Measurements from ENCODE around the gene MNAT1. TPM values are rescaled to one million over a fixed set of nuclear protein-coding genes. Genes with fewer than 3 reads are reported as not detected.

The MNAT1 gene
- total and polyA plus RNA-seq, 9 of the 15 experiments (the other 6 are each of a cell fraction or from before 2014, with no cell fraction given): 37.8 to 83.3 (median 60.4) TPM

DNA sequence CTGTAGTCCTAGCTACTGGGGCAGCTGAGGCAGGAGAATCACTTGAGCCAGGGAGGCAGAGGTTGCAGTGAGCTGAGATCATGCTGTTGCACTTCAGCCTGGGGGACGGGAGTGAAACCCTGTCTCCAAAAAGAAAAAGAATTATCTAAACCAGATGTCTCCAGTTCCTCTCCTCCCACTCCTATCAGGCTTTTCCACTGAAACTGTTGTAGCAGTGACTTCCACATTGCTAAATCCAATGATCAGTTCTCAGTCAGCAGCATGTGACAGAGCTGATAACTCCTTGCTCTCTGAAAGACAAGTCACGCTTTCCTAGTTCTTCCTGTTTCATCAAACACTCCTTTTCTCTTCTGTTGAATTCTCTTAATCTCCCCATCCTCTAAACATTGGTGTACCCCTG is 255.0 kb downstream of the MNAT1 start:
- WGBS (ENCODE audit: insufficient coverage, low coverage, missing lambda C conversion rate): 0% methylated on average over 1 of the region's 2 CpGs
- intact Hi-C loops (cut with micrococcal nuclease): loop anchor here (5.0 kb wide), 1 partner anchor 267 kb away; the partner anchor contains the start of gene SIX4
- ChIA-PET POLR2A (interaction anchor here (0.7 to 1.5 kb wide), 5 partner anchors 9 to 849 kb away, joined by 3 to 5 read pairs (median 3); partner anchors contain the start of genes SLC38A6 and TRMT5), CTCF (ENCODE audit: low intra/inter-chr PET ratio) (no interaction called here)
- in situ Hi-C loops (cut with MboI): no loop called here
- FAIRE-seq (peak; percentile 87), ATAC-seq (peak; percentile 91), DNase-seq (ENCODE audit: extremely low read depth in 1 of 4, low spot score in 3 of 4) (peak; percentile 23 to 84 (median 48))
- no peaks in the 10 kb centered on the region for H3K9me3 ChIP-seq (replicated peaks; ENCODE audit: control insufficient read depth, insufficient read depth, low read depth, low read length)
- H2AFZ ChIP-seq (ENCODE audit: low read depth, low read length): no peak overlapping the region
- no peaks in the 10 kb centered on the region for H3K27me3 ChIP-seq (ENCODE audit: control insufficient read depth in 2 of 2, insufficient read depth in 2 of 2, low read length in 2 of 2)
- peak overlapping the region; percentile 65; the same call in 2 of the 3 replicates for H3K27ac ChIP-seq (ENCODE audit: extremely low read depth, low read depth, low read length)
- no peaks in the 10 kb centered on the region for H3K9me1 ChIP-seq (ENCODE audit: control insufficient read depth, insufficient read depth, low read length)
- peaks cover 78% of the 10 kb centered on the region; the same call in 2 of the 3 replicates for H3K36me3 ChIP-seq (ENCODE audit: control insufficient read depth, insufficient read depth, low read length)
- peak overlapping the region; percentile 6; the same call in 1 of the 2 replicates for H3K4me2 ChIP-seq (ENCODE audit: insufficient read depth, low read length)
- H3K9ac ChIP-seq (ENCODE audit: insufficient read depth in 1 of 2, low read depth in 2 of 2, low read length in 2 of 2): no peak overlapping the region
- H3K79me2 ChIP-seq (ENCODE audit: control insufficient read depth, insufficient read depth, low read length): peaks cover 26% of the 10 kb centered on the region
- BruUV-seq (replicated peaks): no TSS peak
- no peaks in the 10 kb centered on the region for H4K20me1 ChIP-seq (replicated peaks; ENCODE audit: control insufficient read depth, insufficient read depth, low read length)
- H3K4me3 ChIP-seq: no peak overlapping the region
- peaks cover 6 to 27% of the 10 kb centered on the region in 2 experiments for H3K4me1 ChIP-seq (replicated peaks in 1 of 2; ENCODE audit: control insufficient read depth in 2 of 2, insufficient read depth in 2 of 2, low read length in 2 of 2)
- TF ChIP-seq HDAC8 (tag; IDR thresholded peaks at IDR 0.05): no peak
- TF ChIP-seq, protein P1, sequence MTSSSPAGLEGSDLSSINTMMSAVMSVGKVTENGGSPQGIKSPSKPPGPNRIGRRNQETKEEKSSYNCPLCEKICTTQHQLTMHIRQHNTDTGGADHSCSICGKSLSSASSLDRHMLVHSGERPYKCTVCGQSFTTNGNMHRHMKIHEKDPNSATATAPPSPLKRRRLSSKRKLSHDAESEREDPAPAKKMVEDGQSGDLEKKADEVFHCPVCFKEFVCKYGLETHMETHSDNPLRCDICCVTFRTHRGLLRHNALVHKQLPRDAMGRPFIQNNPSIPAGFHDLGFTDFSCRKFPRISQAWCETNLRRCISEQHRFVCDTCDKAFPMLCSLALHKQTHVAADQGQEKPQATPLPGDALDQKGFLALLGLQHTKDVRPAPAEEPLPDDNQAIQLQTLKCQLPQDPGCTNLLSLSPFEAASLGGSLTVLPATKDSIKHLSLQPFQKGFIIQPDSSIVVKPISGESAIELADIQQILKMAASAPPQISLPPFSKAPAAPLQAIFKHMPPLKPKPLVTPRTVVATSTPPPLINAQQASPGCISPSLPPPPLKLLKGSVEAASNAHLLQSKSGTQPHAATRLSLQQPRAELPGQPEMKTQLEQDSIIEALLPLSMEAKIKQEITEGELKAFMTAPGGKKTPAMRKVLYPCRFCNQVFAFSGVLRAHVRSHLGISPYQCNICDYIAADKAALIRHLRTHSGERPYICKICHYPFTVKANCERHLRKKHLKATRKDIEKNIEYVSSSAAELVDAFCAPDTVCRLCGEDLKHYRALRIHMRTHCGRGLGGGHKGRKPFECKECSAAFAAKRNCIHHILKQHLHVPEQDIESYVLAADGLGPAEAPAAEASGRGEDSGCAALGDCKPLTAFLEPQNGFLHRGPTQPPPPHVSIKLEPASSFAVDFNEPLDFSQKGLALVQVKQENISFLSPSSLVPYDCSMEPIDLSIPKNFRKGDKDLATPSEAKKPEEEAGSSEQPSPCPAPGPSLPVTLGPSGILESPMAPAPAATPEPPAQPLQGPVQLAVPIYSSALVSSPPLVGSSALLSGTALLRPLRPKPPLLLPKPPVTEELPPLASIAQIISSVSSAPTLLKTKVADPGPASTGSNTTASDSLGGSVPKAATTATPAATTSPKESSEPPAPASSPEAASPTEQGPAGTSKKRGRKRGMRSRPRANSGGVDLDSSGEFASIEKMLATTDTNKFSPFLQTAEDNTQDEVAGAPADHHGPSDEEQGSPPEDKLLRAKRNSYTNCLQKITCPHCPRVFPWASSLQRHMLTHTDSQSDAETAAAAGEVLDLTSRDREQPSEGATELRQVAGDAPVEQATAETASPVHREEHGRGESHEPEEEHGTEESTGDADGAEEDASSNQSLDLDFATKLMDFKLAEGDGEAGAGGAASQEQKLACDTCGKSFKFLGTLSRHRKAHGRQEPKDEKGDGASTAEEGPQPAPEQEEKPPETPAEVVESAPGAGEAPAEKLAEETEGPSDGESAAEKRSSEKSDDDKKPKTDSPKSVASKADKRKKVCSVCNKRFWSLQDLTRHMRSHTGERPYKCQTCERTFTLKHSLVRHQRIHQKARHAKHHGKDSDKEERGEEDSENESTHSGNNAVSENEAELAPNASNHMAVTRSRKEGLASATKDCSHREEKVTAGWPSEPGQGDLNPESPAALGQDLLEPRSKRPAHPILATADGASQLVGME (CRISPR knock-in tag; IDR thresholded peaks at IDR 0.05): no peak
- peak; percentile 77; the same call in 1 of the 2 replicates for TF ChIP-seq NCOA1 (IDR thresholded peaks at IDR 0.05; ENCODE audit: low read depth)
- TF ChIP-seq ZNF75A (CRISPR knock-in tag; IDR thresholded peaks at IDR 0.05): no peak
- TF ChIP-seq HMBOX1 (IDR thresholded peaks at IDR 0.05): peak; percentile 48; the same call in 1 of the 2 replicates
- TF ChIP-seq ATF4 (CRISPR knock-in tag; IDR thresholded peaks at IDR 0.05): no peak
- no peak for TF ChIP-seq RERE (CRISPR knock-in tag; IDR thresholded peaks at IDR 0.05; ENCODE audit: borderline replicate concordance)
- no peak for TF ChIP-seq CHD1 (IDR thresholded peaks at IDR 0.05; ENCODE audit: low read length)
- 0 out of 2 replicates have a peak, but pooled peaks have one; percentile 14 for TF ChIP-seq ZNF316 (IDR thresholded peaks at IDR 0.05)

All from K562 (cell line).